ENCODE measurements around the gene CARMIL1.

CARMIL1 gene

GRCh38 chr6:25596928-25597818, 318.0 kb downstream of the CARMIL1 start:
- DNase-seq (ENCODE audit: low spot score in 2 of 2): no peak
- Histone ChIP-seq H3K36me3 (replicated peaks) (peaks cover 6% of the 10 kb centered on the region; the same call in 1 of the 2 replicates), H3K4me3 (no peak overlapping the region), H3K27me3 (ENCODE audit: low read depth) (no peaks in the 10 kb centered on the region), H3K4me1 (no peaks in the 10 kb centered on the region), H3K9me3 (no peaks in the 10 kb centered on the region)
- in situ Hi-C loops (cut with MboI; ENCODE audit: low sequenced_read_pairs): no loop called here

GRCh38 chr6:25599516-25600085, 320.4 kb downstream of the CARMIL1 start:
- in situ Hi-C loops (cut with MboI; ENCODE audit: low sequenced_read_pairs): no loop called here
- no peak for DNase-seq (ENCODE audit: low spot score in 2 of 2)
- no peaks in the 10 kb centered on the region for H3K27me3 ChIP-seq (ENCODE audit: low read depth)

GRCh38 chr6:25601800-25602673, 322.9 kb downstream of the CARMIL1 start:
- Histone ChIP-seq H3K9me3 (no peaks in the 10 kb centered on the region), H3K4me3 (no peak overlapping the region), H3K36me3 (replicated peaks) (no peaks in the 10 kb centered on the region), H3K27me3 (ENCODE audit: low read depth) (no peaks in the 10 kb centered on the region), H3K4me1 (no peaks in the 10 kb centered on the region)
- in situ Hi-C loops (cut with MboI; ENCODE audit: low sequenced_read_pairs): no loop called here
- DNase-seq (ENCODE audit: low spot score in 2 of 2): peak in 1 of 2 experiments; percentile 40

More at GRCh38 chr6:25599516-25600085, 320.4 kb downstream of the CARMIL1 start:
- Histone ChIP-seq H3K4me1 (no peaks in the 10 kb centered on the region), H3K36me3 (replicated peaks) (peaks cover under 1% of the 10 kb centered on the region; the same call in 1 of the 2 replicates), H3K4me3 (no peak overlapping the region), H3K9me3 (no peaks in the 10 kb centered on the region)

GRCh38 chr6:25602674-25602982, 323.5 kb downstream of the CARMIL1 start:
- no peak overlapping the region for H3K4me3 ChIP-seq
- H3K4me1 ChIP-seq: no peaks in the 10 kb centered on the region
- DNase-seq (ENCODE audit: low spot score in 2 of 2): no peak
- no peaks in the 10 kb centered on the region for H3K9me3 ChIP-seq
- in situ Hi-C loops (cut with MboI; ENCODE audit: low sequenced_read_pairs): no loop called here
- H3K27me3 ChIP-seq (ENCODE audit: low read depth): no peaks in the 10 kb centered on the region
- no peaks in the 10 kb centered on the region for H3K36me3 ChIP-seq (replicated peaks)

- in situ Hi-C loops (cut with MboI; ENCODE audit: low sequenced_read_pairs): no loop called here
- Histone ChIP-seq H3K9me3 (no peaks in the 10 kb centered on the region), H3K27me3 (ENCODE audit: low read depth) (no peaks in the 10 kb centered on the region), H3K36me3 (replicated peaks) (no peaks in the 10 kb centered on the region), H3K4me1 (no peaks in the 10 kb centered on the region), H3K4me3 (no peak overlapping the region)
- no peak for DNase-seq (ENCODE audit: low spot score in 2 of 2)
Measured at GRCh38 chr6:25603251-25603650, 324.1 kb downstream of the CARMIL1 start.

GRCh38 chr6:25606151-25606550, 327.0 kb downstream of the CARMIL1 start:
- Histone ChIP-seq H3K9me3 (no peaks in the 10 kb centered on the region), H3K4me1 (no peaks in the 10 kb centered on the region), H3K36me3 (replicated peaks) (no peaks in the 10 kb centered on the region), H3K4me3 (no peak overlapping the region), H3K27me3 (ENCODE audit: low read depth) (no peaks in the 10 kb centered on the region)
- no peak for DNase-seq (ENCODE audit: low spot score in 2 of 2)
- in situ Hi-C loops (cut with MboI; ENCODE audit: low sequenced_read_pairs): no loop called here

- DNase-seq (ENCODE audit: low spot score in 2 of 2): no peak
- H3K4me3 ChIP-seq: no peak overlapping the region
- no peaks in the 10 kb centered on the region for H3K27me3 ChIP-seq (ENCODE audit: low read depth)
- in situ Hi-C loops (cut with MboI; ENCODE audit: low sequenced_read_pairs): no loop called here
- H3K9me3 ChIP-seq: no peaks in the 10 kb centered on the region
- H3K4me1 ChIP-seq: no peaks in the 10 kb centered on the region
- H3K36me3 ChIP-seq (replicated peaks): no peaks in the 10 kb centered on the region
Measured at GRCh38 chr6:25608558-25609174, 329.5 kb downstream of the CARMIL1 start.

- H3K9me3 ChIP-seq: no peaks in the 10 kb centered on the region
- no peaks in the 10 kb centered on the region for H3K4me1 ChIP-seq
- H3K36me3 ChIP-seq (replicated peaks): no peaks in the 10 kb centered on the region
- DNase-seq (ENCODE audit: low spot score in 2 of 2): no peak
- H3K27me3 ChIP-seq (ENCODE audit: low read depth): no peaks in the 10 kb centered on the region
- in situ Hi-C loops (cut with MboI; ENCODE audit: low sequenced_read_pairs): no loop called here
- no peak overlapping the region for H3K4me3 ChIP-seq
Measured at GRCh38 chr6:25612666-25613065, 333.5 kb downstream of the CARMIL1 start.

- H3K9me3 ChIP-seq: no peaks in the 10 kb centered on the region
Measured at GRCh38 chr6:25613415-25613814, 334.2 kb downstream of the CARMIL1 start.

GRCh38 chr6:25614052-25614451, 334.9 kb downstream of the CARMIL1 start:
- Histone ChIP-seq H3K27me3 (ENCODE audit: low read depth) (no peaks in the 10 kb centered on the region), H3K4me1 (no peaks in the 10 kb centered on the region), H3K36me3 (replicated peaks) (no peaks in the 10 kb centered on the region), H3K9me3 (no peaks in the 10 kb centered on the region), H3K4me3 (no peak overlapping the region)
- DNase-seq (ENCODE audit: low spot score in 2 of 2): no peak
- in situ Hi-C loops (cut with MboI; ENCODE audit: low sequenced_read_pairs): no loop called here

More at GRCh38 chr6:25613415-25613814, 334.2 kb downstream of the CARMIL1 start:
- H3K36me3 ChIP-seq (replicated peaks): no peaks in the 10 kb centered on the region
- no peaks in the 10 kb centered on the region for H3K4me1 ChIP-seq
- in situ Hi-C loops (cut with MboI; ENCODE audit: low sequenced_read_pairs): no loop called here
- no peak overlapping the region for H3K4me3 ChIP-seq
- no peak for DNase-seq (ENCODE audit: low spot score in 2 of 2)
- H3K27me3 ChIP-seq (ENCODE audit: low read depth): no peaks in the 10 kb centered on the region

- DNase-seq (ENCODE audit: low spot score in 2 of 2): no peak
- Histone ChIP-seq H3K9me3 (no peaks in the 10 kb centered on the region), H3K4me1 (no peaks in the 10 kb centered on the region), H3K27me3 (ENCODE audit: low read depth) (no peaks in the 10 kb centered on the region), H3K4me3 (no peak overlapping the region), H3K36me3 (replicated peaks) (no peaks in the 10 kb centered on the region)
- in situ Hi-C loops (cut with MboI; ENCODE audit: low sequenced_read_pairs): no loop called here
Measured at GRCh38 chr6:25615471-25615870, 336.3 kb downstream of the CARMIL1 start.

GRCh38 chr6:25617997-25618396, 338.8 kb downstream of the CARMIL1 start:
- H3K4me1 ChIP-seq: no peaks in the 10 kb centered on the region
- no peak for DNase-seq (ENCODE audit: low spot score in 2 of 2)

GRCh38 chr6:25619217-25619616, 340.0 kb downstream of the CARMIL1 start:
- Histone ChIP-seq H3K9me3 (no peaks in the 10 kb centered on the region), H3K4me1 (no peaks in the 10 kb centered on the region), H3K36me3 (replicated peaks) (no peaks in the 10 kb centered on the region), H3K27me3 (ENCODE audit: low read depth) (no peaks in the 10 kb centered on the region), H3K4me3 (no peak overlapping the region)
- in situ Hi-C loops (cut with MboI; ENCODE audit: low sequenced_read_pairs): no loop called here
- DNase-seq (ENCODE audit: low spot score in 2 of 2): no peak

More at GRCh38 chr6:25617997-25618396, 338.8 kb downstream of the CARMIL1 start:
- no peak overlapping the region for H3K4me3 ChIP-seq
- in situ Hi-C loops (cut with MboI; ENCODE audit: low sequenced_read_pairs): no loop called here
- no peaks in the 10 kb centered on the region for H3K27me3 ChIP-seq (ENCODE audit: low read depth)
- H3K36me3 ChIP-seq (replicated peaks): no peaks in the 10 kb centered on the region
- no peaks in the 10 kb centered on the region for H3K9me3 ChIP-seq

All from HAP-1 (cell line).